NCI-H526 (cell line): ENCODE measurements around the gene ERCC1.

ENCODE experiments used
- DNase-seq, 2 experiments: peaks; one replicate each; lab custom pipeline; 2025; lab: John Stamatoyannopoulos, UW

Gene ERCC1

GRCh38 chr19:45423589-45424190, at the start of gene ERCC1:
Gene ERCC1 (minus strand): TSS chr19:45423917. CDS start chr19:45423374, 543 bp downstream.
- peak; percentile 97 to 99 for DNase-seq

- no peak for DNase-seq
Measured at GRCh38 chr19:45473367-45473681, 49.6 kb upstream of the ERCC1 start.

- DNase-seq = peak in 1 of 2 experiments; percentile 15
Measured at GRCh38 chr19:45472563-45473366, 49.0 kb upstream of the ERCC1 start.

DNA sequence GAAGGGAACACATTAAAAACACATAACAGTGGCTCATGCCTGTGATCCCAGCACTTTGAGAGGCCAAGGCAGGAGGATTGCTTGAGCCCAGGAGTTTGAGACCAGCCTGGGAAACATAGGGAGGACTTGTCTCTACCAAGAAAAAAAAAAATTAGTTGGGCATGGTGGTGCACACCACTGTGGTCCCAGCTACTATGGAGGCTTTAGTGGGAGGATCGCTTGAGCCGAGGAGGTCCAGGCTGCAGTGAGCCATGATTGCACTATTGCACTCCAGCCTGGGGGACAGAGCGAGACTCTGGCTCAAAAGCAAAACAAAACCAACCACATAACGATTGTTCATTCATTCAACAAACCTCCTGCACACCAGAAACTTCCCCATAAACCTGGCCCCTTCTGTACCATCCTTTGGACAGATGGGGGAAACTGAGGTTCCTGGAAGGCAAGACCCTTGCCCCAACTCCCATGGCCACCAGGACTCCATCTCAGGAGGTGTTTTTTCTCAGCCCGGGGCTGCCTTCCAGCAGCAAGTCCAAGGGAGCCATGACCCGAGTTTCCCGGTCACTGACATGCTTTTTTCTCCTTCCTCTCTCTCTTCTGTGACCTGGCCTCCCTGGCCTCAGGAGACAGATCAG, 48.3 kb upstream of the ERCC1 start:
- DNase-seq = no peak

- no peak for DNase-seq
Measured at GRCh38 chr19:45471111-45471930, 47.6 kb upstream of the ERCC1 start.

DNA sequence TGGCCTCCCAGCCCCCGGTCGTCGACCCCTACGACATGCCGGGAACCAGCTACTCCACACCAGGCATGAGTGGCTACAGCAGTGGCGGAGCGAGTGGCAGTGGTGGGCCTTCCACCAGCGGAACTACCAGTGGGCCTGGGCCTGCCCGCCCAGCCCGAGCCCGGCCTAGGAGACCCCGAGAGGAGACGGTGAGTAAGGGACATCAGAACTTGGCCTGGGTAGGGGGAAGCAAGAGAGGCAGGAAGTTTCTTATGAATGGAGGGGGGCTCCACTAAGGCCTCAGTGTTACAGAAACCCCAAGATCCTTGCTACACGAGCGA, 47.0 kb upstream of the ERCC1 start:
- DNase-seq = no peak

- no peak for DNase-seq
Measured at GRCh38 chr19:45469945-45470761, 46.4 kb upstream of the ERCC1 start.

DNA sequence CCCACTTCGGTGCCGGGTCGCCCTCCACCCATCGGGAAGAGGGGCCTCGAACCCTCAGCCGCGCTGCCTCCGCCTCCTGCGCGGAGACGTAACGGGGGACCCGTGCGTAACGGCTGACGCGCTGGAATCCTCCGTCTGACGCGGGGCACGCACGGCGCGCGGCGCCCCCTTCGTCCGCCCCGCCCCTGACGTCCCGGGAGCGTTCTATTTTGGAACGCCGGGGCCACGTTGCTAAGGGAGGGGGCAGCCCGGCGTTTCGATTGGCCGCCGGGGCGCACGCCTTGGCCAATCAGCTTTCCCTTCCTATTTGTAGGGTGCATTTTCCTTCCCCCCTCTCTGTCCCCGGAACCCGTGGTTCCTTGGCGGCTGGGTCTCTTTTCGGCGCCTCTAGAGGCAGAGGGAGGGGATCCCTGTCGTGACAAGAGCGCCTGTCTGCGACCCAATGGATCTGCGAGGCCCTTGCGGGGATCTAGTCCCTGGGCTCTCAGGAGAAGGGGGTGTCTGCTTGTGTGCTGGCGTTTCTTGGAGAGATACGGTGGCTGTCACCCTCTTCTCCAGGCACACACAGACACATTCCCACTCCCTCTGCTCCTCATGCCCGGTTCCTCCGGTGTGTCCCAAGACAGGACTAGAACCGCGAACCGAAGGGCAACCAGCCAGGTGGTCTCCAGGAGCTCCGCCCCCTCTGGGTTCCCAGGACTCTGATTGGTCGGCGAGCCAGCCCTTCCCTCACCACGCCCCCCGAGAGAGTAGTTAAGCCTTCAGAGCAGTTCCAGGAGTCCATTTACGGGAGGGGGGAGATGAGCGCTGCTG, 45.6 kb upstream of the ERCC1 start:
- DNase-seq = peak; percentile 76 to 96

DNA sequence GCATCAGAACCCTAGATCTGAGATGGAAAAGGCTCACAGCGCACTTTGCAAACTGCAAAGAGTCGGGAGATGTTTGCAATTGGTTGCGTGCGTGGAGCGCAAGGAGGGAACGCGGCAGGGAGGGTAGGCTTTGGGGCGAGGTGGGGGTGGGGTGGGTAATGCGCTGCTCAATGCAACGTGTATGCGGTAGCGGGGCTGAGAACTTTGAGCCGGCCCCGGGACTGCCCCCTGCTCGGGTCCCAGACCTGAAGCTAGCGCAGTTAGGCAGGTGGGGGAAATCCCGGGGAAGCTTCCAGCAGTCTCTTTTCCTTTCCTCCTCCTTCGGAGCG, 45.0 kb upstream of the ERCC1 start:
- DNase-seq = no peak

DNA sequence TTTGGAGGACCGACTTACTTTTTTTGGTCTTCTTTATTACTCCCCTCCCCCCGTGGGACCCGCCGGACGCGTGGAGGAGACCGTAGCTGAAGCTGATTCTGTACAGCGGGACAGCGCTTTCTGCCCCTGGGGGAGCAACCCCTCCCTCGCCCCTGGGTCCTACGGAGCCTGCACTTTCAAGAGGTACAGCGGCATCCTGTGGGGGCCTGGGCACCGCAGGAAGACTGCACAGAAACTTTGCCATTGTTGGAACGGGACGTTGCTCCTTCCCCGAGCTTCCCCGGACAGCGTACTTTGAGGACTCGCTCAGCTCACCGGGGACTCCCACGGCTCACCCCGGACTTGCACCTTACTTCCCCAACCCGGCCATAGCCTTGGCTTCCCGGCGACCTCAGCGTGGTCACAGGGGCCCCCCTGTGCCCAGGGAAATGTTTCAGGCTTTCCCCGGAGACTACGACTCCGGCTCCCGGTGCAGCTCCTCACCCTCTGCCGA, 44.5 kb upstream of the ERCC1 start:
- DNase-seq = no peak

DNA sequence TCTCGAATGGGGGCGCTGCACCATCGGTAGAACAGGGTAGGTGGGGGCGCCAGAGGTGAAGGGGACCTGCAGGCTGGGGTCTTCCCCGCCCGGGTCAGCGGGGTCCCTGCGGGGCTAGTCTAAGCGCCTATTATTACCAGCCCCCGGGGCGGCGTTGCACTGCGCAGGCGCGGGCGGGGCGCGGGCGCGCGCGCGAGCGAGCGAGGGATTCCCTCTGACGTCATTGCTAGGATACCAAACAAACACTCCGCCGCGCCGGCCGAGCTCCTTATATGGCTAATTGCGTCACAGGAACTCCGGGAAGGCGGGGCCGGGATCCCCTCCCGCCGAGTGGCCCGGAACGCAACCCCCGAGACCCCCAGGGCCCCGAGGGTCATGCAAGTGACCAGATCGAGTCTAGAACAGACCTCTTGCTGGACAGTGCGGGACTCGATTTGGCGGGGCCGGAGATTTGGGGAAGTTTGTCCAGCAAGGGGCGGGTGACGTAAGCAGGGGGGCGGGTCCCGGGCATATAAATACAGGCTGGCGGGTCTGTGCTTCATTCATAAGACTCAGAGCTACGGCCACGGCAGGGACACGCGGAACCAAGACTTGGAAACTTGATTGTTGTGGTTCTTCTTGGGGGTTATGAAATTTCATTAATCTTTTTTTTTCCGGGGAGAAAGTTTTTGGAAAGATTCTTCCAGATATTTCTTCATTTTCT, 43.9 kb upstream of the ERCC1 start, which contains the start of gene FOSB:
TSS of gene FOSB (plus strand) at position 541 of the 703 bp plus-strand sequence. CDS start 591 bp downstream, outside the sequence.
- peak; percentile 75 to 96 for DNase-seq

DNA sequence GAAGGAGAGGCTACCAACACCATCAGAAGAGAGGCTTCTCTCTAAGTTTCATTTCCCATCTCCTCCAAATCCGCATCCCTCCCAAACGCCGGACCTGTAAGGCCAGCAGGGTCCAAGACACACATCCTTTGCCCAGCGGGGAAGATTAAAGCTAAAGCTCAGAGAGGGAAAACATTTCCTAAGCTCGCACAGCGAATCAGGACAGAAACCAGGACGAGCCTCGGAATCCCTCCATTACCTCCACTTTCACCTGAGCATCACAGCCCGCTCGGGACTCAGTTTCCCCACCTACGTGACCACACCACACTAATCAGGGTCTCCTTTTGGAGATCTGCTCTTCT, 43.4 kb upstream of the ERCC1 start:
- DNase-seq = no peak

DNA sequence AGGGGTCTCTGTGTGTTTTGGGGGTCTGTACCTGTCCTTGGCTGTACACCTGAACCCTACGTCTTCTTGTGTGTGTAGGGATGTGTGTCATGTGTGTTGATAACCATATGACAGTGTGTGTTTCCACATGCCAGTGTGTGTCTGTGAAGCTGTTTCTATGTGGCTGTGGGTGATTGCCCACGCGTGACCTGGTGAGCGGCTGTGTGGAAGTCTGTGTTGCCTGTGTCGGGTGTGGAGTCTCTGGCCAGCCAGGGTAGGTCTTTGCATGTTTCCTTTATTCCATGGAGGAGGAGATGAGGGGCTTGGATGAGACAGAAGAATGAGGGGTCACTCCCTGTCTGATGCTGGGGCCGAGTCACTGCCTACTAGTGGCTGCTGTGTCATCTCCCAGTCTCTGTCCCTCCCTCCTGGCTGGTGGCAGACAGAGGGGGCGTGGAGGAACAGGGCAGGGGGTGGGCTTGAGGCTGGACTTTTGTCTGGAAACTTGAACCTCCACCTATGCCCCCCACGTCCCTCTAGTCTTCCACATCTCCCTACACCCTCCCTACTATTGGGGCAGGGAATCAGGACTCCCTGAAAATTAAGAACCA, 41.2 kb upstream of the ERCC1 start:
- DNase-seq = no peak

GRCh38 chr19:45464274-45464673, 40.6 kb upstream of the ERCC1 start:
- no peak for DNase-seq

DNA sequence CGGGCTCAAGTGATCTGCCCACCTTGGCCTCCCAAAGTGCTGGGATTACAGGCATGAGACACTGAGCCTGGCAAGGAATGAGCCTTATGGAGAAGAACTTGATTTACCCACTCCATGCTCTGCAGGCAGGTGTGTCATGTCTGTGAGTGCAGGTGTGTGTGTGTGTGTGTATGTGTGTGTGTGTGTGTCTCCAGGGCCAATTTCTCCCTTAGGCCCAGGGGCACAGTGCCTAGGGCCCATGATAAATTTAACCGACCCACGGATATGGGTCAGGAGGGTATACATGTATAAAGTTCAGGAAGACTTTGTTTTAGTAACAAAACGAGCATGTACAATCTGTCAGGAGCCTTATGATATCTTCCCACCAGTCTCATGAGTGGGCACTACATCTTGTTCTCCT, 39.5 kb upstream of the ERCC1 start:
- no peak for DNase-seq

GRCh38 chr19:45462174-45462573, 38.5 kb upstream of the ERCC1 start:
- DNase-seq = no peak

DNA sequence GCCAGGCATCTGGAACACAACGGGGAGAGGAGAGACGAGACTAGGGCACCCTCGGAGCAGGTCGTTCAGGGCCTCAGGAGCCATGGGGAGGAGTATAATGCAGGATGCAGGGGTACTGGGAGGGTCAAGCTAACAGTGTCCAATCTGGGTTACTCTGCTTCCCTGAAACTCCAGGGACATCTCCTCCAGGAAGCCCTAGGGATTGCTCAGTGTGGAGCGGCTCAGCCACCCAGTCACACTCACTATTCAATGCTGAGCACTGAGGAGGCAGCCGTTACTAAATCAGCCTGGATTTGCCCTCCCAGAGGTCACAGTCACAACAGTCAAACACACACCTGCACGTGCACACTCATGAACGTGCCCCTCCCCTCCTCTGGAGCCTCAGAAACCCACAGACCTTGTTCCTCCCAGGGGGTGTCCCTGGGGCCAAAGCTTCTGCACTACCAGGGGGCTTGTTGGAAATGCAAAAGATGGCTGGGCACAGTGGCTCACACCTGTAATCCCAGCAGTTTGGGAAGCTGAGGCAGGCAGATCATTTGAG, 37.2 kb upstream of the ERCC1 start:
- DNase-seq = no peak

GRCh38 chr19:45457776-45458175, 34.1 kb upstream of the ERCC1 start:
- no peak for DNase-seq

- DNase-seq = no peak
Measured at GRCh38 chr19:45456500-45456815, 32.7 kb upstream of the ERCC1 start.
